Measurements from ENCODE around the gene CUEDC1.

- TF ChIP-seq EZH2 (IDR thresholded peaks at IDR 0.05; ENCODE audit: borderline replicate concordance, low read depth, low read length, severe bottlenecking) (no peak), CTCF (IDR thresholded peaks at IDR 0.05; ENCODE audit: borderline replicate concordance, extremely low read depth, low read length, poor library complexity, severe bottlenecking) (no peak)
These were observed 81.2 kb downstream of the CUEDC1 start for GRCh38 chr17:57874058-57874419.

Data from DND-41 (cell line).